ENCODE data around the gene UBR2.
"Not testable (repeated sequence)": the region's sequence is repeated elsewhere in the genome, so short reads cannot be mapped to it uniquely, and the experiment has no call there.

The UBR2 gene

GRCh38 chr6:42693725-42694323, 130.0 kb downstream of the UBR2 start:
- peak; percentile 21 for DNase-seq (ENCODE audit: low spot score)

- no peak for DNase-seq (ENCODE audit: low spot score)
Observed at GRCh38 chr6:42694586-42694985, 130.8 kb downstream of the UBR2 start.

- no peak for DNase-seq (ENCODE audit: low spot score)
Observed at GRCh38 chr6:42696526-42697267, 132.9 kb downstream of the UBR2 start.

GRCh38 chr6:42697268-42697655, 133.4 kb downstream of the UBR2 start:
- no peak for DNase-seq (ENCODE audit: low spot score)

GRCh38 chr6:42698217-42698616, 134.4 kb downstream of the UBR2 start:
- no peak for DNase-seq (ENCODE audit: low spot score)

- no peak for DNase-seq (ENCODE audit: low spot score)
Observed at GRCh38 chr6:42702200-42702599, 138.4 kb downstream of the UBR2 start.

- not testable (repeated sequence) for DNase-seq (ENCODE audit: low spot score)
Observed at GRCh38 chr6:42702786-42703185, 139.0 kb downstream of the UBR2 start.

- DNase-seq (ENCODE audit: low spot score), result no peak
Observed at GRCh38 chr6:42704251-42704936, 140.6 kb downstream of the UBR2 start.

- DNase-seq (ENCODE audit: low spot score), result no peak
Observed at GRCh38 chr6:42704937-42705374, 141.1 kb downstream of the UBR2 start.

GRCh38 chr6:42707595-42707994, 143.8 kb downstream of the UBR2 start:
- no peak for DNase-seq (ENCODE audit: low spot score)

GRCh38 chr6:42708096-42708495, 144.3 kb downstream of the UBR2 start:
- no peak for DNase-seq (ENCODE audit: low spot score)

- no peak for DNase-seq (ENCODE audit: low spot score)
Observed at GRCh38 chr6:42709871-42710270, 146.0 kb downstream of the UBR2 start.

- DNase-seq (ENCODE audit: low spot score), result no peak
Observed at GRCh38 chr6:42710316-42710715, 146.5 kb downstream of the UBR2 start.

GRCh38 chr6:42711930-42712329, 148.1 kb downstream of the UBR2 start:
- no peak for DNase-seq (ENCODE audit: low spot score)

GRCh38 chr6:42714098-42714761, 150.4 kb downstream of the UBR2 start:
- DNase-seq (ENCODE audit: low spot score), result no peak

GRCh38 chr6:42715871-42716270, 152.0 kb downstream of the UBR2 start:
- DNase-seq (ENCODE audit: low spot score), result no peak

GRCh38 chr6:42720739-42721138, 156.9 kb downstream of the UBR2 start:
- no peak for DNase-seq (ENCODE audit: low spot score)

- DNase-seq (ENCODE audit: low spot score), result no peak
Observed at GRCh38 chr6:42722497-42722896, 158.7 kb downstream of the UBR2 start, which contains the start of gene PRPH2. PRPH2 (minus strand) TSS chr6:42722597; CDS start chr6:42722334, 263 bp downstream.

GRCh38 chr6:42724825-42725224, 161.0 kb downstream of the UBR2 start:
- DNase-seq (ENCODE audit: low spot score), result no peak

GRCh38 chr6:42726026-42726425, 162.2 kb downstream of the UBR2 start:
- no peak for DNase-seq (ENCODE audit: low spot score)

GRCh38 chr6:42726485-42727086, 162.8 kb downstream of the UBR2 start:
- DNase-seq (ENCODE audit: low spot score), result peak; percentile 81

- DNase-seq (ENCODE audit: low spot score), result no peak
Observed at GRCh38 chr6:42727087-42727611, 163.3 kb downstream of the UBR2 start.
